ENCODE measurements around the gene RYR2.

RYR2 gene

DNA sequence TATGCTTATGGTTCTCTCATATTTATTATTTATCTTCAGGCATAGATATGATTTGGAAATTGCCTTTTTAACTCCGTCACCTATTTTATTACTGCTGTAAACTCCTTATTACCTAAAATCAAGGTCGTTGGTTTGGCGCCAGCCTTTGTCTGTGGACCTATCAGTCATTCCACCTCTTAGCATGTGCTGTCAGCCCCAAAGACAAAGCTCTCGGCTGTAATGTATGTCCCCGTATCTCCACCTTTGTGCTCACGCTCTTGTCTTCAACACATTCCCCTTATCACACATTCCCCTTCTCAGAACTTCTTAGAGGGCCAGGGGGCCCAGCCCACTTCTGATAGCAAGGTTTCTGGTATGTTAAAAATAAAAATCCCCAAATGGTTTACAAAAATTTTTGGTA lies 342.2 kb downstream of the RYR2 start:
- DNase-seq = no peak

DNA sequence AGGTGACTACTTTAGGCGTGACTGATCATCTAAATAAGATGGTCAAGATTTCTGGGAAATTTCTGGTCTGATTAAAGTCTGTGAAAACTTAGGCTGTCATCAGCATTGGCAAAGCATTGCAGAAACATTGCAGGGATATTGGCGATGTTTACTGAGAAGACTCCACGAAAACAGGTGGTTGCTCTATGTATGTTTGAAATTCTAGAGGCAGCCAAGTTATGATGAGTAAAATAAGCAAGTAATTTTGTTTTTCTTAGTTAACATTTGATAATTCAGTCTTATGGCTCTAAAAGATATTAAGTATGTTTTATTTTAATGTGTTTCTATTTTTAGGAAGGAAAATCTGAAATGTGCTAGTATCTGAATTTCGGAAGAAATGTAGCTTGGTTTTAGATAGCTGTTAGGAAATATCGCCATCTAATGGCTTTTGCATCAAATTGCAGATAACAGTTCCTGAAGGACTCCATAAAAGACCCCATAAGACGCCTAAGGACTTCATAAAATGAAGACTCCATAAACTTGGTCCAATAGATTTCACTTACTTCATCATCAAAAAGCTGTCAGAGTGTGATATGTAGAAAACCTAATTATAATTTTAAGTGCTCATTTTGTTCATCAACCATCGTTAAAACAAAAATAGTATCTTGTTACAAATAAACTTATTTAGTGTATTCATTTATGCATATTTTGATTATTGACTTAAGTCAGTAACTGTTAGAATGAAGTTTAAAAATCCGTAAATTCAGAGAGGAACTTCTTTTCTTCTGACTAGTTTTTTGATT lies 344.6 kb downstream of the RYR2 start:
- peak; percentile 9 for DNase-seq

DNA sequence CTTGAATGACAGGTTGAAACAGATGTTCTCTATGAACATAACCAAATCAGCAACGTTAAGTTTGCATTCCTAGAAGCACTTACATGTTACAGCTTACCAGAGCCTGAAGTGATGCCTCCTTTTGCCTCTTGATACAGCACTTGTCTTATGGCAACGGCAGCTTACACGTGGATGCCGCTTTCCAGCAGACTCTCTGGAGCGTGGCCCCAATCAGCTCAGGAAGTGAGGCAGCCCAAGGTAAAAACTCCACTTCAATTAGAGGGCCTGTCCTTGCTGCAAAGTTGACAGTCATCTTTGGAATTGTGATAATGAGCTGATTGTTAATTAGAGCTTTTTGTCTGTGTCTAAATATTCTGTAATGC lies 345.1 kb downstream of the RYR2 start:
- DNase-seq = no peak

GRCh38 chr1:237390823-237391222 lies 348.8 kb downstream of the RYR2 start:
- DNase-seq = no peak

- DNase-seq = no peak
These were observed 351.6 kb downstream of the RYR2 start for GRCh38 chr1:237393632-237394031.

- no peak for DNase-seq
These were observed 352.3 kb downstream of the RYR2 start for GRCh38 chr1:237394281-237394680.

GRCh38 chr1:237396426-237396825 lies 354.4 kb downstream of the RYR2 start:
- no peak for DNase-seq

- DNase-seq = no peak
These were observed 356.8 kb downstream of the RYR2 start for GRCh38 chr1:237398751-237399150.

GRCh38 chr1:237405912-237406311 lies 363.9 kb downstream of the RYR2 start:
- DNase-seq = no peak

DNA sequence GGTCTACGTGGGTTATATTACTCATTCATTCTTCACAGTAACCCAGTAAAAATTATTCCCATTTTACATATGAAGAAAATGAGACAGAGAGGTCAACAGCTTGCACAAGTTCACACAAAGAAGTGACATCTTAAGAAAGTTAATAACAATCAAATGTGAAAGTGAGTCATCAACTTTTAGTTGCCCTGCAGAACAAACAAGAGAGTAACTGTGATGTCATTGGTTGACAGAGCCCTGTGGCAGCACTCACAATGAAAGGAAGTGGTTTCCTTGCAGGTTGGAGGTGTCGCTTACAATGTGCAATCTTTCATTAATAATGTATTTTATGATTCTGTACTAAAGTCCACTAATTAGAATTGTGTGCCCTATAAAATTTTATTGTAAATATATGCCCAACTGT lies 369.6 kb downstream of the RYR2 start:
- no peak for DNase-seq

DNA sequence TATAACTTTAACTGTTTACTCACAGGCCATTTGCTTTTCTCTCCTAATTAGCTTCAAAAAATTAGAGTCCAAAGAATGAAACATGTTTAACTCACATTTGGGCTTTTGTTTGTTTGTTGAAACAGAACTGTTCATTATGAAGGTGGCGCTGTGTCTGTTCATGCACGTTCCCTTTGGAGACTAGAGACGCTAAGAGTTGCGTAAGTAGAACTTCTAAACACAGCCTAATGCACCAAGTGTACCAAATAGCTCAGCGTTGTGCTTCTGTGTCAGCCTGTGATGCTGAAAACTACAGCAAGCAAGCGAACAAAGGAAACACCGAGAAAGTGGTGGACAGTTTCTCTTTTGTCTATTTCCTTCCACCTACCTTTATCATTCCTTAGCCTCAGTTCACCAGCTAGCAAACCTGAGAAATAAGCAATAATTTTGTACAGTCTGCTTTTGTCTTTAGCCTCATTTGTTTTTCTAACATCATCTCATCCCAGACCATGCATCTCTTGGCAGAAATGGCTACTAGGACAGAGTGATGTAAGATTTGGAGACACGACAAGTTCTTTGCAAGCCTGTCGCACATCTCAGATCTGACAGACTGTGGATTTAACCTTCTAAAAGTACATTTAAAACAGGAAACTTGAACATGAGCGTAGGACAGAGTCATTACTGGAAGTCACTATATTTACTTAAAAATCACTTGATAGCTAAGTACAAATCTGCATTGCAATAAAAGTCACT lies 375.1 kb downstream of the RYR2 start:
- DNase-seq = no peak

- DNase-seq = no peak
These were observed 386.8 kb downstream of the RYR2 start for GRCh38 chr1:237428809-237429208.

- DNase-seq = no peak
These were observed 387.3 kb downstream of the RYR2 start for GRCh38 chr1:237429252-237429651.

DNA sequence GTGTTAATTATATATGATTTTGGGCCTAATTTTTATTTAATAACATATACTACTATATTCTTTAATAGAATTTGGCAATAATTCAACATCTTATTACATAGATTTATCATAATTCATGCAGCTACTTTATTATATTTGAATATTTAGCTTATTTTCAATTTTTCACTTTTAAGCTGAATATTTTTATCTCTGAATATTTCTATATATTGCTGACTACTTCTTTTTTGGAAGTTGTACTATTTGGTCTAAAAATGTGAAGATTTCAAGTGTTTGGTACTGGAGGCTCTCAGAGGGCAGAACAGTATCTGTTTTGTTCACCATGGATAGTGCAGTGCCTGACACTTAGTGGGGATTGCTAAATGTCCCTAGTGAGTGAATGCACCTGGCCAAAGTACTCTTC lies 389.5 kb downstream of the RYR2 start:
- no peak for DNase-seq

DNA sequence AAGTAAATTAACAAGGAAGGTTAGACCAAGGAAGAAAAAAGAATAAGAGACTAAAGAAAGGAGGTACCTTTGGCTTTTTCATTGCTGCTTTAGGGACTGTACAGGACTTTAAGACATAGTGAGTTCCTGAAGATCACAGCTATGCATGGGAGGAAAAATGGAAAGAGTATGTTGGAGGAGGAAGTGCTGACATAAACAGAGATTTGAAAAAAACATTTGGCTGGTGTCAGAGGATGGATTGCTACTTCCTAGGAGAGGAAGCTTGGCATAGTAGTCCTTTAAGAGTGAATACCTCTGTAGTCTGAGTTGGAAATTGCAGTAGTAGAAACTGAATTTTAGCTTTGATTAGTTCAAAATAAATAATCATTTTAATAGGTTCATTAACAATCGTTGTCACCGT lies 398.4 kb downstream of the RYR2 start:
- no peak for DNase-seq

- no peak for DNase-seq
These were observed 402.3 kb downstream of the RYR2 start for GRCh38 chr1:237444120-237444790.

- no peak for DNase-seq
These were observed 406.1 kb downstream of the RYR2 start for GRCh38 chr1:237448042-237448441.

DNA sequence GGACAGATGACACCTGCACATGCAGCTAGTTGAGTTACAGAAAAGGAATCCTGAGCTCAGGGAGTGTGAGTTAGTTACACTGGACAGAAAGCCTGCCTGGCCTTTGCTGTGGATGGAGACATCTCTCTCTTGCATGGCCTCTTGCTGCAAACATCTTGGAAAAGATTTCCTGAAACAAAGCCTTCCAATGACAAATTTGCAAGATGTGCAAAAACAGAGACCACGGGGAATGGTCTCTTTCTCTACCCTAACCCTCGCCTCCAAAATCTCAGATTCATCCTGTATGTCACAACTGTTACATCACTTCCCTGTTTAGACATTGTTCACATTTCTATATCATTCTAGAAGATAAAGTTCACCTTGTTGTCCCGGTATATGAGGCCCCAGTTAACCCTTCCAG lies 415.6 kb downstream of the RYR2 start:
- DNase-seq = no peak

- no peak for DNase-seq
These were observed 425.3 kb downstream of the RYR2 start for GRCh38 chr1:237467320-237467719.

GRCh38 chr1:237470712-237471338 lies 428.8 kb downstream of the RYR2 start:
- DNase-seq = peak; percentile 24

DNA sequence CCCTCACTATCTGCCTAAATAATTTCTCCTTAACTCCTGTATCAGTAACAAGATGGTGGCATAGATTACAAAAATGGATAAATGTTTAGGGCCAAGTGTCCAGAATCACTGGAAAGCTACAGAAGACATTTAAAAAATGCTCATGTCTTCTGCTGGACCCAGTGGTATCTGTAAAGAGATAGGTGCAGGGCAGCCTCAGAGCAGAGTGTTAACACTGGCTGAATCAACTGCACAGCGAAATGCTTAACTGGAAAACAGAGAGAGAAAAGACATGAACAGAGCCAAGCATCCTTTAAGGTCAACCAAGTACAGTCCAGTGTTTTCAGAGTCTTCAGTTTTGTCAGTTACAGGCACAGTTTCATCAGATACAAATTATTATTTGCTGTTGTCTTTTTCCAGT lies 429.4 kb downstream of the RYR2 start:
- DNase-seq = no peak

DNA sequence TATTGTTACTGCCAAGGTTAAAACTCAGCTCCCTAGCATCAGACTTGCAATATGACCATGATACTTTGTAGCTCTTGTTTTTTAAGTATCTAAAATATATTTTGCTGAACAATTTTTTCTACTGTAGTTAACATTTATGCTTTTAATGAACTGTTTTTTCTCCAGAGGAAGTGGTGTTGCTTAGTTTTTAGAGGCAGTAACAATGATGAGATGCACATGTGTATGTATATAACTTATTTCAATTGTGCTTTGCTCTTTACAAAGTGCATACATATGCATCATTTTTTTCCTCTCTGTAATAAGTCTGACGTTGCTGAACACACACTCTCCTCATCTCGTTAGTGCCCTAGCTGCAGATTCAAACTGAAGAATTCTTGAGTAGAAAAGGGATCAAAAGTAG lies 430.0 kb downstream of the RYR2 start:
- no peak for DNase-seq

- no peak for DNase-seq
These were observed 431.9 kb downstream of the RYR2 start for GRCh38 chr1:237473854-237474253.

GRCh38 chr1:237478082-237478481 lies 436.1 kb downstream of the RYR2 start:
- DNase-seq = no peak
